T-helper 1 cell (primary cell): ENCODE measurements around the gene ALDH1A1.
"Not testable (repeated sequence)": the region's sequence is repeated elsewhere in the genome, so short reads cannot be mapped to it uniquely, and the experiment has no call there.

Source experiments
- DNase-seq, 5 donors: peaks; one replicate each; pipeline ENCODE4 v3.0.0-alpha.2; 2012 to 2020

Gene ALDH1A1

DNA sequence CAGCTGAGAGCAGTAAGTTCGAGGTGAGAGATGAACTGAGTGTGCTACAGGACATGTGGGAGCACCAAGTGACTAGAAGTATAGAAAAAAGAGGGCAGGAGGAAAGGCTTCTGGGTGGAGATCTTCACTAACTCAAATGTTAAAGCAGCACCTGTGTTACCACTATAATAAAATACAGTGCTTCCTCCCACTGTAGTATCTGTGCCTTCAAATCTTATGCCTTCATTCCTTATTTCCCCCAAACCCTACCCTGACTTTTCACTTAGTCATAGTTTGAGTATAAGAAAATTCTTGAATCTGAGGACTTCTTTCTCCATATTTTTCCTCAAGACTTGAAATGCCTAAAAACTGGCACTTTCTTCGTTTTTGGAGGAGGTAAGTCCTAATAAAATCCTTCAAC, 61.8 kb downstream of the ALDH1A1 start:
- no peak for DNase-seq

DNA sequence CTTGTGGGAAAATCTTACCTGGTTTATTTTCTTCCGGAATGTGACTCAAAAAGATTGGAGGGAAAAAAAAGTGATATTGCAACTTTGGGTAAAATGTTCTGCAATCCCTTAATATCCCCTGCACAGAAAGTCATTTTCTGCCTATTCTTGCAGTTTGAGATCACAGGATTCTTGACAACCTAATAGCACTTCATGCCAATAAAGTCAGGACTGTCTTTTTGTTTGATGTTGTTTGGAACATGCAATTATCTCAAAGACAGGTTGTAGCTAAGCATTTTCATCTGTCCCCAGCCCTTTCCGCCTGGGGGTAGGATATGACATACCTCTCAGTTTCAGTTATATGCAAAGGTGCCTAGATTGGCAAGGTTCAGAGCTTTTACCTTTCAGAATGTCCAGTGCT, 63.9 kb downstream of the ALDH1A1 start:
- no peak for DNase-seq

DNA sequence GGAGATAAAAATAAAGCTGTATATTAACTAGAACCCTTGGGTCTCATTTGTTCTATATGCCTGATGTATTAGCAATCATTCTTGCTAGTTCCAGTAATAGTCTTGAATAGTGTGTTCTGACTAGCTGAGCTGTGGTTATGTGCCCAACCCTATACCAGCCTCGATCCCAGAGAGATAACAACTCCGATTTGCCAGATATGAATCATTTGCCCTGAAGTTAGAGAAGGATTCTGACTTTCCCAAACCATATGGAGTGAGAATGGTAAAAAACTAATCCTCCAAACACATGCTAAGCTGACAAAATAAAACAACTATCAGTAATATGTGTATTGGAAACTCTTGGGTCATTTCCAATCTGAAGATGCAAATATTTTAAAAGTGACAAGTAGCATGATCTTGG, 64.8 kb downstream of the ALDH1A1 start:
- DNase-seq: no peak

DNA sequence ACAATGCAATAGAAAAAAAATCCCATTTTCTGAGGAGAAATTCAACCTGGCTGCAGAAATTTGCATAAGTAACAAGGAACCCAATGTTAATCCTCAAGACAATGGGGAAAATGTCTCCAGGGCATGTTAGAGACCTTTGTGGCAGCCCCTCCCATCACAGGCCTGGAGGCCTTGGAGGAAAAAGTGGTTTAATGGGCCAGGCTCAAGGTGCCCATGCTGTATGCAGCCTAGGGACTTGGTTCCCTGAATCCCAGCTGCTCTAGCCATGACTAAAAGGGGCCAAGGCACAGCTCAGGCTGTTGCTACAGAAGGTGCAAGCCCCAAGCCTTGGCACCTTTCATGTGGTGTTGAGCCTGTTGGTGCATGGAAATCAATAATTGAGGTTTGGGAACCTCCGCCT, 66.5 kb downstream of the ALDH1A1 start:
- no peak for DNase-seq

- no peak for DNase-seq
These were observed 68.3 kb downstream of the ALDH1A1 start for GRCh38 chr9:72884508-72884907.

- no peak for DNase-seq
These were observed 69.0 kb downstream of the ALDH1A1 start for GRCh38 chr9:72883875-72884274.

GRCh38 chr9:72882117-72882775, 70.6 kb downstream of the ALDH1A1 start:
- DNase-seq: no peak

GRCh38 chr9:72880821-72881220, 72.0 kb downstream of the ALDH1A1 start:
- DNase-seq: no peak

DNA sequence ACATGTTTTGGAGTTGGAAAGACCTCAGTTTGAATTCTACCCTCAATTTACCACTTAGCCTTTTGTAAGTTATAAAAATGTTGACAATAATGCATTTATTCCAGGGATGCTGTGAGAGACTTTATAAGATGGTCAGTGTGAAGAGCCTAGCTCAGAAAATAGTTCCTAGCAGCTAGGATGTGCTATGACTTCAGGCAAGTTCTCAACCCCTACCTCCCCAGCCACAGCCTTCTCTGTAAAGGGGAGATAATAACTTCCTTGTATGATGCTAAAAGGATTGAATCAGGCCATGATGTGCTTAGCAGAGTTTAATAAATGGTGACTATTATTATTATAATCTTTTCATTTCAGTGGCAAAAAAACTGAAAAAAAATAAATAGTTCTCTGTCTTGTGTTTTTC, 77.6 kb downstream of the ALDH1A1 start:
- DNase-seq: no peak

- DNase-seq: no peak
These were observed 78.5 kb downstream of the ALDH1A1 start for GRCh38 chr9:72874344-72874743.

DNA sequence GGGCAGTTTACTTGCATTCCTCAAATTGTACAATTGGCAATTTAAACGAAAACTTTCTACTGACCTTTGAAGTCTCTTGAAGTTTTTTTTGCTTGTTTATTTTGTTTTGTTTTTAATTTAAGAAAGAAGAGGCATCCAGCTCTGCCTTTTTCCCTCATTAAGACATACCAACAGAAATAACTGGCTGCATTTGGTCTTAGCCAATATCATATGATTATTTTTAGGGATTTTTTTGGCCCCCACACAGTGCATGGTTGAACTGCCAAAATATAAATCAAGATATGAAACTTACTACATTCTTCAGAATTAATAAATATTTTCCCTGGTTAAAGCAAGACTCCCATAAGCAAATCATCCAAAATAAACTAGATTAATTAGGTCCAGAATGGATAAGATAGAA, 79.4 kb downstream of the ALDH1A1 start:
- no peak for DNase-seq

GRCh38 chr9:72872718-72873117, 80.1 kb downstream of the ALDH1A1 start:
- DNase-seq: no peak

DNA sequence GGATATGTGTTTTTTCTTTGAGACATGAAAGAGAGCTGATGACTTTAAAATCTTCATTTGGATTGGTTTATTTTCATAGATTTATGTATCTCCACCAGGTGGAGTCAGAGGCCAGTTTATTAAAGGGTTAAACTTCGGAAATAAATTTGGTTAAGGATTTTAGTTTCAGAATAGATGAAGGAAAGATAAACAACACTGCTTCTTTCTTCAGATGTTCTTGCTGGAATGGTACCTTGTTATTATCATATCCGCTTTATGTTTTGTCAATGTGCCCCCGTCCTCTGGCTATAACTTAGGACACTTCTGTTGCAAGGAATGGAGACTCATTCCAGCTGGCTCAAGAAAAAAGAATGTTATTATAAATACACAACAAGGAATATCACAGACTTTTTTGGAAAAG, 81.2 kb downstream of the ALDH1A1 start:
- DNase-seq: no peak

- DNase-seq: no peak
These were observed 88.5 kb downstream of the ALDH1A1 start for GRCh38 chr9:72864327-72864726.

- DNase-seq: no peak
These were observed 89.3 kb downstream of the ALDH1A1 start for GRCh38 chr9:72863456-72864094.

DNA sequence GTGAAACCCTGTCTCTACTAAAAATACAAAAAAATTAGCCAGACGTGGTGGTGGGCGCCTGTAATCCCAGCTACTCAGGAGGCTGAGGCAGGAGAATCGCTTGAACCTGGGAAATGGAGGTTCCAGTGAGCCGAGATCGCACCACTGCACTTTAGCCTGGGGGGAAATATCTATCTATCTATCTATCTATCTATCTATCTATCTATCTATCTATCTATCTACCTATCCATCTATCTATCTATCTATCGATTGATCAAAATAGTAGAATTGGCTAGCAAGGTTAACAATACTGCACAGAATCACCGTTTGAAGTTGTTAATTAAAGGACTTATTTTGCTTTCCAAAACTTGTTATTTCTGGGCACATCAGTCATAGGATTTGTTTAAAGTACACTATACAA, 90.1 kb downstream of the ALDH1A1 start:
- DNase-seq: not testable (repeated sequence)

GRCh38 chr9:72858089-72858912, 94.6 kb downstream of the ALDH1A1 start:
- no peak for DNase-seq

DNA sequence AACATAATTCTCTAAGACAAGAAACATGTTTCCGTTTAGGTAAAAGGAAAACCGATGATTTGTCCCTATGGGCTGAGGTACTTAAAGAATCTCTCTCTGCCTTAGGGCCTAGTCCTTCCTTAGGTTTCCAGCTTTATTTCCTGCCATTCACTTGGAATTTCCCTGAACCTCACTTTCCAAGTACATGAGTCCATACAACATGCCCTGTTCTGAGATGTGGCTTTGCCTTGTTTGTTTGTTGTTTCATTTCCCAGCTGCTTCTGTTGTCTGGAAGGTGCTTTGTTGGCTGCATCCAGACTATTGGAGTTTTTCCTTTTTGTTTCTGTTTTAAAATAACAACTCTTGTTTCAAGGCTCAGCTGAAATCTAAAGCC, 95.2 kb downstream of the ALDH1A1 start:
- no peak for DNase-seq

GRCh38 chr9:72856972-72857623, 95.8 kb downstream of the ALDH1A1 start:
- DNase-seq: no peak

DNA sequence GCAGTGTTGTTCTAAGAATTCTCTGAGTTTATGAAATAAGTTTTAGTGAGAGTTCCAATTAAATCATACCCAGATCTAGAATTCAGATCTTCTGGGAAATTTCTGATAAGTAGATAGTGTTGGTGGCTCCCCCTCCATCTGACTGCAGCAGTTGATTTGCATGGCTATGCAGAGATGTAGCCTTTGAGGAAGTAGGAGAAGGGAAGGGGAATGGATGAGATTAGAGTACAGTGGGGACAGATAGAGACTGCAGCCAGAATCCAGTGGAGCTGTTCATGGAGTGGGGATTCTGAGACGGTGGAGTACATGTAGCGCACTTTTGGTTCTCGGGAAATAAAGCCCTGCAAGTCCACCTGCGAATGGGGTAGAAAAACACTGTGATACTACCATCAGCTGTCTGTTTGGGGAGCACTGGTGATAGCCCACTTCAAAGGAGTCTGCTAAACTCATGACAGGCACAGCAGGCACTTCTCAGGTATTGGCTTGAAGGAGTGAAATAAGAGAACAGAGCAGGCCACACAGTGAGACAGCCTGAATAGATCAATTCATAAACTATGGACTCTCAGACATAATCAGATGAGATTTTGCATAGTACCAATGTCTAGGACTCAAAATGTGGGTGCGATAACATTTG, 96.8 kb downstream of the ALDH1A1 start:
- DNase-seq: no peak

GRCh38 chr9:72855321-72855720, 97.5 kb downstream of the ALDH1A1 start:
- DNase-seq: no peak
